H1 (cell line): ENCODE results near the gene ATPAF2. TPM values are rescaled to one million over a fixed set of nuclear protein-coding genes. Genes with fewer than 3 reads are reported as not detected.

Source experiments
- CTCF ChIA-PET: fragments of 300-600 bp; sonication (Branson Sonifier 250); formaldehyde crosslinking; loops from one replicate; lab custom pipeline; 2021; ENCODE audit not compliant: partially characterized antibody; lab: Charles Lee
- POLR2A ChIA-PET: fragments of 300-600 bp; sonication (Branson Sonifier 250); formaldehyde crosslinking; loops from one replicate; lab custom pipeline; 2021; ENCODE audit warnings: inconsistent platforms; ENCODE audit not compliant: partially characterized antibody; lab: Charles Lee
- DNase-seq, 2 experiments: peaks; one replicate each; pipeline versions ENCODE4 v3.0.0 to v3.0.0-alpha.2; 2010 to 2022; ENCODE audit warnings: low spot score in 2 of 2, low read depth in 1 of 2, mixed read lengths in 1 of 2
- FAIRE-seq: peaks from 2 replicates; lab custom pipeline; 2011; peaks lifted over from hg19 to GRCh38; lab: Jason Lieb, UNC
- H2AFZ ChIP-seq: 2 replicates; pipeline ENCODE4 v1.8.1; 2012; ENCODE audit warnings: low read length, inconsistent platforms
- H2AK5ac ChIP-seq: 2 replicates; pipeline ENCODE4 v1.6.1; 2013; ENCODE audit warnings: low read depth, low read length
- H2BK120ac ChIP-seq: replicated peaks from 2 replicates; pipeline ENCODE3; 2013; ENCODE audit warnings: low read depth, low read length, inconsistent platforms
- H2BK12ac ChIP-seq: 2 replicates; pipeline ENCODE4 v1.6.1; 2013; ENCODE audit warnings: low read depth, low read length
- H2BK15ac ChIP-seq: 2 replicates; pipeline ENCODE4 v1.6.1; 2013; ENCODE audit warnings: low read length
- H2BK20ac ChIP-seq: 2 replicates; pipeline ENCODE4 v1.6.1; 2013; ENCODE audit warnings: low read length
- H2BK5ac ChIP-seq: 2 replicates; pipeline ENCODE4 v1.6.1; 2013; ENCODE audit warnings: low read depth, low read length
- H3K14ac ChIP-seq: 2 replicates; pipeline ENCODE4 v1.6.1; 2013; ENCODE audit warnings: inconsistent platforms; ENCODE audit not compliant: insufficient read length
- H3K18ac ChIP-seq: 2 replicates; pipeline ENCODE4 v1.6.1; 2013; ENCODE audit warnings: low read length; ENCODE audit errors: extremely low read depth
- H3K23ac ChIP-seq: 2 replicates; pipeline ENCODE4 v1.6.1; 2013; ENCODE audit warnings: inconsistent platforms; ENCODE audit not compliant: insufficient read length
- H3K23me2 ChIP-seq: 2 replicates; pipeline ENCODE4 v1.6.1; 2013; ENCODE audit warnings: low read depth, low read length
- H3K27ac ChIP-seq: 2 replicates; pipeline ENCODE4 v1.6.1; 2011; ENCODE audit warnings: low read depth, low read length, inconsistent platforms
- H3K27me3 ChIP-seq, 4 experiments: replicated peaks in 1 of 4; 1 replicate in 1 of 4; 2 replicates in 3 of 4; pipeline versions ENCODE4 v1.6.1 to v1.8.1; 2011 to 2013; ENCODE audit warnings: low read length in 3 of 4, mild to moderate bottlenecking in 3 of 4, inconsistent platforms in 2 of 4, mixed read lengths in 2 of 4, moderate library complexity in 1 of 4; ENCODE audit not compliant: control insufficient read depth in 3 of 4, insufficient read depth in 3 of 4; ENCODE audit errors: extremely low read depth in 1 of 4
- H3K36me3 ChIP-seq, 4 experiments: 2 replicates each; pipeline versions ENCODE4 v1.6.1 to v1.8.1; 2011 to 2013; ENCODE audit warnings: mild to moderate bottlenecking in 4 of 4, low read length in 3 of 4, moderate library complexity in 2 of 4, control low read depth in 1 of 4, inconsistent platforms in 1 of 4; ENCODE audit not compliant: insufficient read depth in 4 of 4, control insufficient read depth in 2 of 4
- H3K4ac ChIP-seq: replicated peaks from 2 replicates; pipeline ENCODE3; 2013; ENCODE audit warnings: low read length, low read depth, mixed read lengths, inconsistent platforms; ENCODE audit not compliant: insufficient read length
- H3K4me1 ChIP-seq, 4 experiments: replicated peaks in 1 of 4; 1 replicate in 1 of 4; 2 replicates in 3 of 4; pipeline versions ENCODE4 v1.6.1 to v1.8.1; 2011 to 2013; ENCODE audit warnings: low read length in 3 of 4, inconsistent platforms in 2 of 4, mixed read lengths in 1 of 4; ENCODE audit not compliant: insufficient read depth in 4 of 4, control insufficient read depth in 3 of 4
- H3K4me2 ChIP-seq, 2 experiments: 2 replicates each; pipeline versions ENCODE4 v1.6.1 to v1.8.1; 2011 to 2013; ENCODE audit warnings: low read depth in 2 of 2, low read length in 2 of 2, control low read depth in 1 of 2, inconsistent platforms in 1 of 2, mild to moderate bottlenecking in 1 of 2; ENCODE audit not compliant: insufficient read depth in 1 of 2
- H3K4me3 ChIP-seq, 4 experiments: fragments of 200-600, 300-600 bp in 1 of 4; sonication (generic), shearing (Covaris generic), sonication (Bioruptor Twin) in 1 of 4; 2 replicates each; pipeline versions ENCODE4 v1.5.1 to v1.8.1; 2011 to 2016; ENCODE audit warnings: low read length in 4 of 4, low read depth in 3 of 4, control low read depth in 2 of 4, inconsistent platforms in 2 of 4, mild to moderate bottlenecking in 2 of 4, mixed read lengths in 1 of 4, moderate library complexity in 1 of 4; ENCODE audit not compliant: insufficient read depth in 2 of 4; ENCODE audit errors: extremely low read depth in 1 of 4
- H3K56ac ChIP-seq: replicated peaks from 2 replicates; pipeline ENCODE3; 2013; ENCODE audit warnings: low read depth, mild to moderate bottlenecking, mixed read lengths, low read length, inconsistent platforms; ENCODE audit not compliant: insufficient read length
- H3K79me1 ChIP-seq: 2 replicates; pipeline ENCODE4 v1.6.1; 2013; ENCODE audit warnings: low read depth, low read length, control low read depth
- H3K79me2 ChIP-seq, 2 experiments: 2 replicates each; pipeline versions ENCODE4 v1.6.1 to v1.8.1; 2012 to 2013; ENCODE audit warnings: low read length in 2 of 2, mild to moderate bottlenecking in 2 of 2, inconsistent platforms in 1 of 2; ENCODE audit not compliant: insufficient read depth in 2 of 2, control insufficient read depth in 1 of 2
- H3K9ac ChIP-seq, 4 experiments: replicated peaks in 1 of 4; 1 replicate in 1 of 4; 2 replicates in 3 of 4; pipeline versions ENCODE4 v1.6.1 to v1.8.1; 2011 to 2013; ENCODE audit warnings: low read depth in 3 of 4, low read length in 3 of 4, control low read depth in 2 of 4, mild to moderate bottlenecking in 2 of 4, moderate library complexity in 2 of 4, inconsistent platforms in 1 of 4; ENCODE audit errors: extremely low read depth in 1 of 4
- H3K9me3 ChIP-seq, 2 experiments: 2 replicates each; pipeline versions ENCODE4 v1.6.1 to v1.8.1; 2012 to 2013; ENCODE audit warnings: mild to moderate bottlenecking in 2 of 2, moderate library complexity in 2 of 2, control low read depth in 1 of 2, inconsistent platforms in 1 of 2, low read depth in 1 of 2, low read length in 1 of 2, mixed read lengths in 1 of 2; ENCODE audit not compliant: insufficient read depth in 2 of 2
- H4K20me1 ChIP-seq, 2 experiments: replicated peaks in 1 of 2; 2 replicates each; pipeline versions ENCODE3 to v1.8.1; 2011 to 2013; ENCODE audit warnings: inconsistent platforms in 2 of 2, low read length in 2 of 2, mild to moderate bottlenecking in 1 of 2; ENCODE audit not compliant: insufficient read depth in 2 of 2, control insufficient read depth in 1 of 2
- H4K5ac ChIP-seq: 2 replicates; pipeline ENCODE4 v1.6.1; 2013; ENCODE audit warnings: low read length, low read depth, mixed read lengths, inconsistent platforms; ENCODE audit not compliant: insufficient read length
- H4K8ac ChIP-seq: 2 replicates; pipeline ENCODE4 v1.8.0; 2013; ENCODE audit warnings: mild to moderate bottlenecking, moderate library complexity, low read length, inconsistent platforms; ENCODE audit not compliant: insufficient read depth; ENCODE audit errors: extremely low read depth
- H4K91ac ChIP-seq: replicated peaks from 2 replicates; pipeline ENCODE3; 2013; ENCODE audit warnings: low read length, mixed read lengths, inconsistent platforms; ENCODE audit not compliant: insufficient read length
- ATF2 ChIP-seq: IDR thresholded peaks from 2 replicates; pipeline ENCODE4 v1.6.1; 2012; ENCODE audit warnings: low read length, inconsistent platforms
- BCL11A ChIP-seq, 2 experiments: IDR thresholded peaks; one replicate each; pipeline ENCODE4 v1.6.1; 2011; ENCODE audit warnings: low read depth in 2 of 2, low read length in 2 of 2, mild to moderate bottlenecking in 2 of 2
- CBX5 ChIP-seq: fragments of 300-800, 300-1000 bp; sonication (generic); IDR thresholded peaks from 2 replicates; pipeline ENCODE4 v1.7.1; 2016; ENCODE audit warnings: antibody characterized with exemption, low read length, low read depth
- E2F6 ChIP-seq: IDR thresholded peaks from 2 replicates; pipeline ENCODE4 v1.6.1; 2012; ENCODE audit warnings: inconsistent platforms
- KDM1A ChIP-seq: fragments of 200-600, 300-600 bp; sonication (generic); IDR thresholded peaks from 2 replicates; pipeline ENCODE4 v1.7.1; 2016; ENCODE audit warnings: mild to moderate bottlenecking, low read length, borderline replicate concordance
- KDM4A ChIP-seq: IDR thresholded peaks from one replicate; pipeline ENCODE4 v1.7.1; 2012; ENCODE audit warnings: low read depth, mild to moderate bottlenecking, moderate library complexity, low read length, inconsistent platforms; ENCODE audit not compliant: severe bottlenecking
- POLR2A ChIP-seq, 2 experiments: IDR thresholded peaks; 1 replicate in 1 of 2; 2 replicates in 1 of 2; pipeline ENCODE4 v1.6.1; 2011; ENCODE audit warnings: low read depth in 2 of 2, low read length in 2 of 2, mild to moderate bottlenecking in 2 of 2; ENCODE audit errors: control extremely low read depth in 1 of 2
- RAD21 ChIP-seq, 2 experiments: IDR thresholded peaks in 1 of 2; conservative IDR thresholded peaks in 1 of 2; 2 replicates each; pipeline ENCODE4 v1.6.1; 2011; ENCODE audit warnings: low read depth in 2 of 2, low read length in 2 of 2, improper control_type of control experiment in 1 of 2, inconsistent platforms in 1 of 2, mild to moderate bottlenecking in 1 of 2, moderate library complexity in 1 of 2
- RXRA ChIP-seq: IDR thresholded peaks from 2 replicates; pipeline ENCODE4 v1.6.1; 2011; ENCODE audit warnings: low read depth, mild to moderate bottlenecking, low read length, moderate library complexity; ENCODE audit not compliant: insufficient read depth
- SAP30 ChIP-seq: fragments of 300-600 bp; sonication (generic); IDR thresholded peaks from 2 replicates; pipeline ENCODE4 v1.7.1; 2012; ENCODE audit warnings: low read length, moderate library complexity, mild to moderate bottlenecking, inconsistent platforms; ENCODE audit not compliant: insufficient read depth, insufficient replicate concordance
- SRF ChIP-seq: IDR thresholded peaks from 2 replicates; pipeline ENCODE4 v1.6.1; 2011; ENCODE audit warnings: mild to moderate bottlenecking, low read depth, low read length, moderate library complexity
- WGBS, 2 experiments: shearing (Covaris generic) in 1 of 2; methylation state at CpG; one replicate each; pipeline versions ENCODE4 v1.1.6 to v1.1.7; 2013 to 2015; ENCODE audit warnings: low lambda C conversion rate in 2 of 2, mixed read lengths in 2 of 2, inconsistent platforms in 1 of 2, low coverage in 1 of 2, missing lambda C conversion rate in 1 of 2; ENCODE audit not compliant: insufficient replicate concordance in 2 of 2, insufficient coverage in 1 of 2, insufficient read length in 1 of 2; ENCODE audit errors: extremely low coverage in 1 of 2, missing lambda C conversion rate in 1 of 2; 5-methylcytosine and 5-hydroxymethylcytosine counted together
- polyA plus RNA-seq, 7 experiments: library from polyadenylated mRNA; depleted of rRNA in 3 of 7; stranded (reverse) in 5 of 7; unstranded in 2 of 7; fragments of >200 nt in 5 of 7; fragments of 200-250 nt in 2 of 7; gene quantifications; 1 replicate in 5 of 7; 2 replicates in 1 of 7; 4 replicates in 1 of 7; pipeline versions ENCODE4 v1.2.1 to v1.2.3, GENCODE V29; 2011 to 2013; ENCODE audit warnings: missing spikeins in 2 of 7, mixed read lengths in 2 of 7
- total RNA-seq: library from RNA; stranded (reverse); fragmentation: NEBNext Ultra II Directional; extraction: Animal tissue kit (Norgen Biotek cat#: 25700); gene quantifications from 2 replicates; pipeline ENCODE4 v1.2.1, GENCODE V29; 2021

ATPAF2 gene
- total and polyA plus RNA-seq, 2 of the 8 experiments (the other 6 are each of a cell fraction or from before 2014, with no cell fraction given) = 19.6 to 22.9 TPM

GRCh38 chr17:18002171-18002570 is 36.8 kb downstream of the ATPAF2 start:
- H3K4me2 ChIP-seq = no peak overlapping the region
- DNase-seq (no peak), FAIRE-seq (no peak)
- H3K56ac ChIP-seq = no peak overlapping the region
- H2BK12ac ChIP-seq = no peak overlapping the region
- no peak overlapping the region for H4K91ac ChIP-seq
- H3K9me3 ChIP-seq = no peaks in the 10 kb centered on the region
- H2AK5ac ChIP-seq = no peak overlapping the region
- H2AFZ ChIP-seq = no peak overlapping the region
- no peak overlapping the region for H2BK120ac ChIP-seq
- H2BK5ac ChIP-seq = no peak overlapping the region
- H3K4me1 ChIP-seq = peaks cover 0 to 7% (median 0%) of the 10 kb centered on the region in 4 experiments; a peak in 2 of 7 replicates
- no peak overlapping the region for H3K27ac ChIP-seq
- H3K4ac ChIP-seq = no peak overlapping the region
- no peak overlapping the region for H3K4me3 ChIP-seq
- CTCF ChIA-PET = interaction anchor here (0.6 to 7.8 kb wide), 5 partner anchors 9 to 513 kb away, joined by 3 to 49 read pairs (median 4); no protein-coding TSS in a partner anchor
- no peaks in the 10 kb centered on the region for H3K79me1 ChIP-seq
- no peaks in the 10 kb centered on the region for H3K36me3 ChIP-seq
- no peak overlapping the region for H4K8ac ChIP-seq
- no peak overlapping the region for H3K23ac ChIP-seq
- no peak overlapping the region; a peak in 1 of 7 replicates for H3K9ac ChIP-seq
- no peaks in the 10 kb centered on the region; the same call in 1 of the 2 replicates for H3K23me2 ChIP-seq
- H2BK15ac ChIP-seq = no peak overlapping the region
- no peak overlapping the region for H3K18ac ChIP-seq
- H3K27me3 ChIP-seq = no peaks in the 10 kb centered on the region
- POLR2A ChIA-PET = interaction anchor here (0.6 kb wide), 2 partner anchors 28 to 30 kb away, joined by 3 read pairs; no protein-coding TSS in a partner anchor
- no peak overlapping the region for H2BK20ac ChIP-seq
- H3K79me2 ChIP-seq = no peaks in the 10 kb centered on the region
- H4K5ac ChIP-seq = no peak overlapping the region
- 92% methylated on average over 2 of the region's 2 CpGs; no CpG with 5 or more reads in 1 of the 2 experiments for WGBS, 2 experiments
- H4K20me1 ChIP-seq = peaks cover 0 to 5% of the 10 kb centered on the region in 2 experiments
- H3K14ac ChIP-seq = no peak overlapping the region
- TF ChIP-seq KDM1A (no peak), KDM4A (no peak), RAD21 (IDR thresholded peaks at IDR 0.05 in 1 of 2, conservative IDR thresholded peaks at IDR 0.05 in 1 of 2; ENCODE audit: low read depth in 2 of 2, low read length in 2 of 2) (no peak), SRF (no peak), ATF2 (no peak), BCL11A (IDR thresholded peaks at IDR 0.05; ENCODE audit: low read depth in 2 of 2, low read length in 2 of 2) (no peak), E2F6 (no peak), POLR2A (IDR thresholded peaks at IDR 0.05; ENCODE audit: control extremely low read depth in 1 of 2, low read depth in 2 of 2, low read length in 2 of 2) (no peak), SAP30 (no peak), RXRA (no peak), CBX5 (no peak)
